BE2C (cell line): ENCODE measurements around the gene THADA.
A peak's percentile ranks its signal among the peaks of the same experiment; 100 is the strongest.

Experiments
- DNase-seq: peaks from one replicate; pipeline ENCODE4 v3.0.0-alpha.2; 2020
- H3K27me3 ChIP-seq: fragments of 250-450 bp; sonication (Bioruptor Pico); 2 replicates; pipeline ENCODE4 v1.5.1; 2020; ENCODE audit warnings: mild to moderate bottlenecking
- H3K36me3 ChIP-seq: fragments of 250-450 bp; sonication (Bioruptor Pico); 2 replicates; pipeline ENCODE4 v1.5.1; 2020; ENCODE audit warnings: mild to moderate bottlenecking
- H3K4me1 ChIP-seq: fragments of 250-450 bp; sonication (Bioruptor Pico); 2 replicates; pipeline ENCODE4 v1.5.1; 2020
- H3K4me3 ChIP-seq: 2 replicates; pipeline ENCODE4 v1.5.1; 2011; ENCODE audit warnings: low read depth, low read length
- H3K9me3 ChIP-seq: fragments of 250-450 bp; sonication (Bioruptor Pico); 2 replicates; pipeline ENCODE4 v1.5.1; 2020
- CTCF ChIP-seq: IDR thresholded peaks from 2 replicates; pipeline ENCODE4 v1.5.1; 2012; ENCODE audit warnings: mild to moderate bottlenecking, low read depth, low read length

Gene THADA

GRCh38 chr2:43467891-43468290 lies 127.9 kb downstream of the THADA start:
- no peaks in the 10 kb centered on the region for H3K36me3 ChIP-seq

GRCh38 chr2:43465234-43465633 lies 130.6 kb downstream of the THADA start:
- no peak for DNase-seq
- Histone ChIP-seq H3K9me3 (no peaks in the 10 kb centered on the region), H3K4me3 (no peak overlapping the region), H3K36me3 (no peaks in the 10 kb centered on the region), H3K27me3 (no peaks in the 10 kb centered on the region), H3K4me1 (peaks cover 13% of the 10 kb centered on the region)
- no peak for TF ChIP-seq CTCF

More at GRCh38 chr2:43467891-43468290, 127.9 kb downstream of the THADA start:
- Histone ChIP-seq H3K4me3 (no peak overlapping the region), H3K4me1 (no peaks in the 10 kb centered on the region; the same call in 1 of the 2 replicates), H3K9me3 (no peaks in the 10 kb centered on the region), H3K27me3 (no peaks in the 10 kb centered on the region)
- no peak for TF ChIP-seq CTCF
- no peak for DNase-seq

GRCh38 chr2:43464590-43464989 lies 131.2 kb downstream of the THADA start:
- no peak for TF ChIP-seq CTCF
- no peak for DNase-seq
- Histone ChIP-seq H3K36me3 (no peaks in the 10 kb centered on the region), H3K4me3 (no peak overlapping the region), H3K27me3 (no peaks in the 10 kb centered on the region), H3K4me1 (peaks cover 13% of the 10 kb centered on the region), H3K9me3 (no peaks in the 10 kb centered on the region)

GRCh38 chr2:43462866-43463641 lies 132.8 kb downstream of the THADA start:
- H3K27me3 ChIP-seq, result no peaks in the 10 kb centered on the region
- TF ChIP-seq CTCF, result no peak
- no peaks in the 10 kb centered on the region for H3K9me3 ChIP-seq
- no peaks in the 10 kb centered on the region; the same call in 1 of the 2 replicates for H3K36me3 ChIP-seq
- no peak overlapping the region for H3K4me3 ChIP-seq
- peaks cover 16% of the 10 kb centered on the region for H3K4me1 ChIP-seq
- no peak for DNase-seq

- TF ChIP-seq CTCF, result no peak
- no peak overlapping the region for H3K4me3 ChIP-seq
- H3K9me3 ChIP-seq, result no peaks in the 10 kb centered on the region
- peaks cover 16% of the 10 kb centered on the region for H3K4me1 ChIP-seq
- peak; percentile 23 for DNase-seq
- H3K27me3 ChIP-seq, result no peaks in the 10 kb centered on the region
- no peaks in the 10 kb centered on the region; the same call in 1 of the 2 replicates for H3K36me3 ChIP-seq
These were observed 134.3 kb downstream of the THADA start for GRCh38 chr2:43461453-43462073.
